WTC11 (cell line): ENCODE data around the gene MPP2.

ENCODE experiments used
- MYBL2 ChIP-seq: sonication (generic); formaldehyde crosslinking; IDR thresholded peaks from 2 replicates; pipeline ENCODE4 v1.8.1; 2023; ENCODE audit warnings: mild to moderate bottlenecking, moderate library complexity, missing genetic modification reagents
- NFE2L1 ChIP-seq: sonication (generic); formaldehyde crosslinking; IDR thresholded peaks from 2 replicates; pipeline ENCODE4 v1.8.1; 2023; ENCODE audit warnings: missing genetic modification reagents
- TF ChIP-seq, protein P1 (sequence below): sonication (generic); formaldehyde crosslinking; IDR thresholded peaks from 2 replicates; pipeline ENCODE4 v1.8.1; 2023; ENCODE audit warnings: mild to moderate bottlenecking, missing genetic modification reagents, borderline replicate concordance

DNA sequence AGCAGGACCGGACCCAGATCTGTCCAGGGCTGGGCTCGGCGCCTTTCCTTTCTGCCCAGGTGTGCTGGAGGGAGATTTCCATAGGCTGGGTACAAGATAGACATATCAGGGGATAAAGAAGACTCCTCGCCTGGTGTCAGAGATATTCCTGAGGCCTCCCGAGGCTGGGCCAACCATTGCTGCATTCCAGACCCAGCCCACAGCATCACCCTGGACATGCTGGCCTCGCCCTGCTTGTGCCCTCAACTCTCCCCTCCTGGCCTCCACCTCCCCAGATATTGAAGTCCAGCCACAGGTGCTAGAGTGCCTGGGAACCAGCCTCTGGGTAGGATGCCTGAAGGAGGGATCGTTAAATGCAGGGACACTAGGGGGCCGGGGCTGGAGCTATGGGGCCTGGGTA, 58.2 kb downstream of the MPP2 start:
- TF ChIP-seq MYBL2 (CRISPR knock-in tag) (no peak), NFE2L1 (CRISPR knock-in tag) (no peak)
- TF ChIP-seq, protein P1, sequence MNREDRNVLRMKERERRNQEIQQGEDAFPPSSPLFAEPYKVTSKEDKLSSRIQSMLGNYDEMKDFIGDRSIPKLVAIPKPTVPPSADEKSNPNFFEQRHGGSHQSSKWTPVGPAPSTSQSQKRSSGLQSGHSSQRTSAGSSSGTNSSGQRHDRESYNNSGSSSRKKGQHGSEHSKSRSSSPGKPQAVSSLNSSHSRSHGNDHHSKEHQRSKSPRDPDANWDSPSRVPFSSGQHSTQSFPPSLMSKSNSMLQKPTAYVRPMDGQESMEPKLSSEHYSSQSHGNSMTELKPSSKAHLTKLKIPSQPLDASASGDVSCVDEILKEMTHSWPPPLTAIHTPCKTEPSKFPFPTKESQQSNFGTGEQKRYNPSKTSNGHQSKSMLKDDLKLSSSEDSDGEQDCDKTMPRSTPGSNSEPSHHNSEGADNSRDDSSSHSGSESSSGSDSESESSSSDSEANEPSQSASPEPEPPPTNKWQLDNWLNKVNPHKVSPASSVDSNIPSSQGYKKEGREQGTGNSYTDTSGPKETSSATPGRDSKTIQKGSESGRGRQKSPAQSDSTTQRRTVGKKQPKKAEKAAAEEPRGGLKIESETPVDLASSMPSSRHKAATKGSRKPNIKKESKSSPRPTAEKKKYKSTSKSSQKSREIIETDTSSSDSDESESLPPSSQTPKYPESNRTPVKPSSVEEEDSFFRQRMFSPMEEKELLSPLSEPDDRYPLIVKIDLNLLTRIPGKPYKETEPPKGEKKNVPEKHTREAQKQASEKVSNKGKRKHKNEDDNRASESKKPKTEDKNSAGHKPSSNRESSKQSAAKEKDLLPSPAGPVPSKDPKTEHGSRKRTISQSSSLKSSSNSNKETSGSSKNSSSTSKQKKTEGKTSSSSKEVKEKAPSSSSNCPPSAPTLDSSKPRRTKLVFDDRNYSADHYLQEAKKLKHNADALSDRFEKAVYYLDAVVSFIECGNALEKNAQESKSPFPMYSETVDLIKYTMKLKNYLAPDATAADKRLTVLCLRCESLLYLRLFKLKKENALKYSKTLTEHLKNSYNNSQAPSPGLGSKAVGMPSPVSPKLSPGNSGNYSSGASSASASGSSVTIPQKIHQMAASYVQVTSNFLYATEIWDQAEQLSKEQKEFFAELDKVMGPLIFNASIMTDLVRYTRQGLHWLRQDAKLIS = no peak
